K562 (cell line): ENCODE results near the gene NLRP6.

Source experiments
- HMGXB4 ChIP-seq: sonication (generic); formaldehyde crosslinking; IDR thresholded peaks from 2 replicates; pipeline ENCODE4 v1.8.1; 2023; ENCODE audit warnings: mild to moderate bottlenecking, missing genetic modification reagents
- IRF2 ChIP-seq: sonication (generic); formaldehyde crosslinking; IDR thresholded peaks from 2 replicates; pipeline ENCODE4 v1.8.1; 2022; ENCODE audit warnings: mild to moderate bottlenecking, missing genetic modification reagents
- JUN ChIP-seq, 2 experiments: sonication (generic) in 1 of 2; formaldehyde crosslinking in 1 of 2; IDR thresholded peaks; 2 replicates each; pipeline versions ENCODE4 v1.6.1 to v1.8.0; 2012 to 2022; ENCODE audit warnings: borderline replicate concordance in 2 of 2, mild to moderate bottlenecking in 2 of 2, improper control_type of control experiment in 1 of 2, low read depth in 1 of 2, low read length in 1 of 2, missing genetic modification reagents in 1 of 2
- MAFG ChIP-seq: fragments of 450-650 bp; conservative IDR thresholded peaks from 2 replicates; pipeline ENCODE4 v1.6.1; 2016; ENCODE audit warnings: missing genetic modification characterization, missing compliant biosample characterization
- POLR2A ChIP-seq: fragments of 450-650 bp; conservative IDR thresholded peaks from 2 replicates; pipeline ENCODE4 v1.6.1; 2016
- POU5F1 ChIP-seq: fragments of 150-350 bp; IDR thresholded peaks from 2 replicates; pipeline ENCODE4 v1.6.1; 2014; ENCODE audit warnings: borderline replicate concordance, low read length, low read depth, mild to moderate bottlenecking; ENCODE audit not compliant: partially characterized antibody
- TAF7 ChIP-seq: fragments of 450-650 bp; IDR thresholded peaks from 2 replicates; pipeline ENCODE4 v1.6.1; 2016; ENCODE audit warnings: missing genetic modification characterization, missing compliant biosample characterization
- ZBTB17 ChIP-seq: fragments of 450-650 bp; formaldehyde crosslinking; IDR thresholded peaks from 2 replicates; pipeline ENCODE4 v1.4.0; 2020; ENCODE audit warnings: mild to moderate bottlenecking
- ZNF24 ChIP-seq: fragments of 450-650 bp; IDR thresholded peaks from 2 replicates; pipeline ENCODE4 v1.6.1; 2016
- TF ChIP-seq, protein P1 (sequence below), 3 experiments: IDR thresholded peaks in 2 of 3; conservative IDR thresholded peaks in 1 of 3; 2 replicates each; pipeline ENCODE4 v1.5.1; 2011 to 2012; ENCODE audit warnings: low read length in 3 of 3, mild to moderate bottlenecking in 3 of 3, control low read depth in 2 of 3, improper control_type of control experiment in 1 of 3, inconsistent platforms in 1 of 3, low read depth in 1 of 3, mixed read lengths in 1 of 3, moderate library complexity in 1 of 3; ENCODE audit not compliant: insufficient read depth in 2 of 3

- TF ChIP-seq JUN (IDR thresholded peaks at IDR 0.05; ENCODE audit: borderline replicate concordance, low read depth, low read length) (no peak), JUN (CRISPR knock-in tag; IDR thresholded peaks at IDR 0.05; ENCODE audit: borderline replicate concordance) (no peak), ZNF24 (no peak), POU5F1 (no peak), ZBTB17 (CRISPR knock-in tag) (no peak), MAFG (tag) (no peak), IRF2 (CRISPR knock-in tag) (no peak), POLR2A (0 out of 2 replicates have a peak, but pooled peaks have one; percentile 12), TAF7 (no peak), HMGXB4 (CRISPR knock-in tag) (no peak)
- TF ChIP-seq, protein P1, sequence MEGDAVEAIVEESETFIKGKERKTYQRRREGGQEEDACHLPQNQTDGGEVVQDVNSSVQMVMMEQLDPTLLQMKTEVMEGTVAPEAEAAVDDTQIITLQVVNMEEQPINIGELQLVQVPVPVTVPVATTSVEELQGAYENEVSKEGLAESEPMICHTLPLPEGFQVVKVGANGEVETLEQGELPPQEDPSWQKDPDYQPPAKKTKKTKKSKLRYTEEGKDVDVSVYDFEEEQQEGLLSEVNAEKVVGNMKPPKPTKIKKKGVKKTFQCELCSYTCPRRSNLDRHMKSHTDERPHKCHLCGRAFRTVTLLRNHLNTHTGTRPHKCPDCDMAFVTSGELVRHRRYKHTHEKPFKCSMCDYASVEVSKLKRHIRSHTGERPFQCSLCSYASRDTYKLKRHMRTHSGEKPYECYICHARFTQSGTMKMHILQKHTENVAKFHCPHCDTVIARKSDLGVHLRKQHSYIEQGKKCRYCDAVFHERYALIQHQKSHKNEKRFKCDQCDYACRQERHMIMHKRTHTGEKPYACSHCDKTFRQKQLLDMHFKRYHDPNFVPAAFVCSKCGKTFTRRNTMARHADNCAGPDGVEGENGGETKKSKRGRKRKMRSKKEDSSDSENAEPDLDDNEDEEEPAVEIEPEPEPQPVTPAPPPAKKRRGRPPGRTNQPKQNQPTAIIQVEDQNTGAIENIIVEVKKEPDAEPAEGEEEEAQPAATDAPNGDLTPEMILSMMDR (IDR thresholded peaks at IDR 0.05 in 2 of 3, conservative IDR thresholded peaks at IDR 0.05 in 1 of 3; ENCODE audit: insufficient read depth in 2 of 3, low read depth in 1 of 3, low read length in 3 of 3): no peak
These were observed 10.5 kb downstream of the NLRP6 start, which contains the start of gene PGGHG for GRCh38 chr11:288478-289397.
